Measurements from ENCODE around the gene NUP210L.

The NUP210L gene

DNA sequence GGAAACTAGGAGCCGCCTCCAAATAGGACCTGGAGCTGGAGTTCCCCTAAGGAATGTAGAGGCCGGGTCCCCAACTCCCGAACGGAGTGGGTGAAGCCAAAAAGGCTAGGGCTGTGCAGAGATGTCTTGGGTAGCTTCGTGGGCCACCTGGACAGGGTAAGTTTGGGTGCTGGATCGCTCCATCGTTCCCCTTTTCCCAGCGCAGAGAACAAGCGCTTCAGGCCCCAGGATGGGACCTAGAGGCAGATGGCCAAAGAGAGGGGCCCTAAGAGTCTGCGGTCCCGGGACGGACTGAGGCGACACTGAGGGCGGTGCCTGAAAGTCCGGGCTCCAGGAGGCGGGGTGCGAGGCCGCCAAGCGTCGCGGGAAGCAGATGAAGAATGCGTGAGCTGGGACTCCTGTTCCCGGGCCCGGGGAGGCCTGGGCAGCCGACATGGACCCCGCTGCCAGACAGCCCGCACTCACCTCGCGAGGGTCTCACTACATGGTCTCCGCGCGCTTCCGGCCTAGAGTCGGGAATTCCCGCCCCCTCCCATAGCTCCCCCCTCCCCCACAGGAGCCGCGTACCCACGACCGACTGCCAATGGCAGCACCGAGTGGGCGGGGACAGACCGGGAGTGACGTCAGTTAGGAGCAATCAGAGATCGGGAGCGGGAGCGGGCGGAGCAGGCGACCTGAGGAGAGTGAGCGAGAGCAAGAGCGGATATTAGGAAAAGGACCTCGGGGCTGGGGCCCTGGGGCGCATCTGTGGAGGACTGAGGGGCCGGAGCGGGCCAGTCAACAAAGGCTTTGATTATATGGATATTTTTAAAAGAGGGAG lies 191.6 kb downstream of the NUP210L start, which contains the start of gene SLC39A1:
SLC39A1 (minus strand) TSS at position 508 of the 820 bp plus-strand sequence. CDS start 822 bp downstream, outside the sequence.
- peaks cover 42% of the 10 kb centered on the region for H3K36me3 ChIP-seq (ENCODE audit: insufficient read depth, insufficient read length, low read length)
- H3K4me3 ChIP-seq (ENCODE audit: insufficient read length, low read depth), result peak within 1 kb of the TSS; percentile 97
- TF ChIP-seq SUZ12 (IDR thresholded peaks at IDR 0.05; ENCODE audit: extremely low read depth, insufficient read depth, insufficient read length) (no peak), YY1 (IDR thresholded peaks at IDR 0.05; ENCODE audit: insufficient read depth, insufficient read length) (no peak), ZNF274 (IDR thresholded peaks at IDR 0.05; ENCODE audit: low read depth, low read length) (no peak)
- H3K27me3 ChIP-seq (ENCODE audit: insufficient read depth, insufficient read length), result no peaks in the 10 kb centered on the region
- H3K4me1 ChIP-seq (ENCODE audit: insufficient read depth, insufficient read length), result peaks cover 11% of the 10 kb centered on the region
- DNase-seq (ENCODE audit: low read depth, low spot score), result peak; percentile 99
- no peaks in the 10 kb centered on the region for H3K9me3 ChIP-seq (ENCODE audit: insufficient read depth, low read length)
- H3K9ac ChIP-seq (ENCODE audit: insufficient read length, low read depth), result peak within 1 kb of the TSS; percentile 99

DNA sequence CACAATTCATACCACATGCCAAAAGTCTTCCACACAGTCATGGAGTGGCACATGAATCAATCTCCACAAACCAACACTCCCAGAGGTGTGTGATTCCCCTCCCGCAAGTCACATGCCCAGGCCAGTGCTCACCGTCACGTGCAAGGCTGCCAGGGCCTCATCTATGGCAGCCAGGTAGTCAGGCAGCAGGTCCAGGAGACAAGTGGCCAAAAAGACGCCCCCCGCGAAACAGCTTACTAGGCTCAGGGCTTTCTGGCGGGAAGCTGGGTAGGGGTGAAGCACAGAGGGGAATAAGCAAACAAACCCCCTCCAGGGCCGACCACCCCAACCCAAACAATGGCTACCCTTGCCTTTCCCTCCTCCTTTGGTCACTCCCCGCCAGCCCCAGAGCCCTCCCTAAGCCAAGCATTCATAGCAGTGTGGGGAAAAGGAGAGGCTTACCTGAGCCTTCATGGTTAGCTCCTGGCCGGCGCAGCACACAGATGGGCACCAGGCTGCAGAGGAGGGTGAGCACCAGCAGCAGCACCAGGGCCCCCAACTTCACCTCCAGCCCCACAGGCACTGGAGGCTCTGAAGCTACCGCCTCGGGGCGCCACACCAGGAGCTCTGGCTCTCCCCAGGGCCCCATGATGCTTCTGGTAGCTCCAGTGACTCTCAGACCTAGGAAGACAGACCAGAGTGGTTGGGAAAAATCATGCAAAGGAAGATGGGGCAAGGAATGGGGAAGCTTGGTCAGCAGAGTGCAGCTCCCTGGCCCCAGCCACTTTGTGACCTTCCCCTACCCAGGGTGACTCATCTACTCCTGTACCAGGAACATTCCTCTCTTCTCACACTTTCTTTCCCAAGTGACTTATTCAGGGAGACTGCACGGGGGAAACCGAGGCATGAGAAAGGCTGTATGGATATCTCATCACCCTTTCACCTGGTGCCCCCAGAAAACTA lies 192.5 kb downstream of the NUP210L start:
- DNase-seq (ENCODE audit: low read depth, low spot score), result no peak
- TF ChIP-seq YY1 (IDR thresholded peaks at IDR 0.05; ENCODE audit: insufficient read depth, insufficient read length) (no peak), SUZ12 (IDR thresholded peaks at IDR 0.05; ENCODE audit: extremely low read depth, insufficient read depth, insufficient read length) (no peak), ZNF274 (IDR thresholded peaks at IDR 0.05; ENCODE audit: low read depth, low read length) (no peak)
- H3K4me3 ChIP-seq (ENCODE audit: insufficient read length, low read depth), result peak overlapping the region; percentile 97
- peaks cover 11% of the 10 kb centered on the region for H3K4me1 ChIP-seq (ENCODE audit: insufficient read depth, insufficient read length)
- no peaks in the 10 kb centered on the region for H3K9me3 ChIP-seq (ENCODE audit: insufficient read depth, low read length)
- H3K36me3 ChIP-seq (ENCODE audit: insufficient read depth, insufficient read length, low read length), result peaks cover 42% of the 10 kb centered on the region
- no peaks in the 10 kb centered on the region for H3K27me3 ChIP-seq (ENCODE audit: insufficient read depth, insufficient read length)
- H3K9ac ChIP-seq (ENCODE audit: insufficient read length, low read depth), result peak overlapping the region; percentile 99

DNA sequence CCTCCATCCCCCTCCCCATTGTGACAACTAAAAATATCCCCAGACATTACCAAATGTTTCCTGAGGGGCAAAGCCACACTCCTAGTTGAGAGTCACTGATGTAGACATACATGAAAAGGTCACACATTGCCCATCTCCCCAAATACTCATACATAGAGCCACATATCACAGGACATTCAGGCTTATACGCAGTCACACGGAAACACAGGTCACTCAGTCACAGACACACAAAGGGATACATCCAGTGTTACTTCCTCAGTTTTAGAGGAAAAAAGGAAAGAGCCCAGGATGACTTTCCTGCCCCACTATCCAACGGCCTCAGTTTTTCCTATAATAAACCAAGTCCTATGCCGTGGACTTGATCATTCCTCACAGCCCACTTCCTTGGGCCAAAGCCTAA lies 193.5 kb downstream of the NUP210L start:
- H3K36me3 ChIP-seq (ENCODE audit: insufficient read depth, insufficient read length, low read length), result peaks cover 42% of the 10 kb centered on the region
- TF ChIP-seq ZNF274 (IDR thresholded peaks at IDR 0.05; ENCODE audit: low read depth, low read length) (no peak), YY1 (IDR thresholded peaks at IDR 0.05; ENCODE audit: insufficient read depth, insufficient read length) (no peak), SUZ12 (IDR thresholded peaks at IDR 0.05; ENCODE audit: extremely low read depth, insufficient read depth, insufficient read length) (no peak)
- H3K4me3 ChIP-seq (ENCODE audit: insufficient read length, low read depth), result peak overlapping the region; percentile 97
- H3K9ac ChIP-seq (ENCODE audit: insufficient read length, low read depth), result peak overlapping the region; percentile 99
- DNase-seq (ENCODE audit: low read depth, low spot score), result no peak
- no peaks in the 10 kb centered on the region for H3K9me3 ChIP-seq (ENCODE audit: insufficient read depth, low read length)
- no peaks in the 10 kb centered on the region for H3K27me3 ChIP-seq (ENCODE audit: insufficient read depth, insufficient read length)
- peaks cover 17% of the 10 kb centered on the region for H3K4me1 ChIP-seq (ENCODE audit: insufficient read depth, insufficient read length)

DNA sequence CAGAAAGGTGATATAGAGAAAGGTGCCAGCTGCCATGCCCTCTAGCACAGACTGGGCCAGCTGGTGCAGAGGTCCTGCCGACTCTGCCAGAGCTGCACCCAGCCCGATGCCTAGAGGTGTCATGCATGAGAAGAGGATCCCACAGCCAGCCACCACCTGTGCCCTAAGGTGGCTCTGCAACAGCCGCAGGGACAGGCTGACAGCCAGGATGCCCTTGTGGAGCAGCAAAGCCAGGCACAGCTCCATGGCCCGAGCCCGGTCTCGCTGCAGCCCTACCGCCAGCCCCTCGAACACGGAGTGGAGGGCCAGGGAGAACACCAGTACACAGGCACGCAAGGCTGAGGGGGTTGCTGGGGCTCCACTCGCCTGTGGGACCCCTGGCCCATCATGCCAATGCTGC lies 194.7 kb downstream of the NUP210L start:
- H3K9ac ChIP-seq (ENCODE audit: insufficient read length, low read depth), result peak overlapping the region; percentile 52
- H3K9me3 ChIP-seq (ENCODE audit: insufficient read depth, low read length), result no peaks in the 10 kb centered on the region
- peaks cover 23% of the 10 kb centered on the region for H3K4me1 ChIP-seq (ENCODE audit: insufficient read depth, insufficient read length)
- H3K27me3 ChIP-seq (ENCODE audit: insufficient read depth, insufficient read length), result no peaks in the 10 kb centered on the region
- H3K36me3 ChIP-seq (ENCODE audit: insufficient read depth, insufficient read length, low read length), result peaks cover 38% of the 10 kb centered on the region
- TF ChIP-seq YY1 (IDR thresholded peaks at IDR 0.05; ENCODE audit: insufficient read depth, insufficient read length) (no peak), SUZ12 (IDR thresholded peaks at IDR 0.05; ENCODE audit: extremely low read depth, insufficient read depth, insufficient read length) (no peak), ZNF274 (IDR thresholded peaks at IDR 0.05; ENCODE audit: low read depth, low read length) (no peak)
- H3K4me3 ChIP-seq (ENCODE audit: insufficient read length, low read depth), result no peak overlapping the region
- no peak for DNase-seq (ENCODE audit: low read depth, low spot score)

DNA sequence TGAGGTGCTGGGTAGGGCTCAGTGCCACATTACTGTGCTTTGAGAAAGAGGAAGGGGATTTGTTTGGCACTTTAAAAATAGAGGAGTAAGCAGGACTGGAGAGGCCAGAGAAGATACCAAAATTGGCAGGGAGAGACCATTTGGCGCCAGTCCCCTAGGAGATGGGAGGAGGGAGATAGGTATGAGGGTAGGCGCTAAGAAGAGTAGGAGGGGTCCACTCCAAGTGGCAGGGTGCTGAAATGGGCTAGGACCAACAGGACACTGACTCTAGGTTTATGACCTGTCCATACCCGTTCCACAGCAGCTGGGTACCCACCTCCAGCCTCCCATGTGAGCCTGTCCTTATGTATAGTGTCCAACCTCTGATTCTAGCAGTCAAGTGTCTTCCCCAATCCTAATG lies 195.4 kb downstream of the NUP210L start:
- no peaks in the 10 kb centered on the region for H3K27me3 ChIP-seq (ENCODE audit: insufficient read depth, insufficient read length)
- no peaks in the 10 kb centered on the region for H3K9me3 ChIP-seq (ENCODE audit: insufficient read depth, low read length)
- H3K4me3 ChIP-seq (ENCODE audit: insufficient read length, low read depth), result no peak overlapping the region
- H3K4me1 ChIP-seq (ENCODE audit: insufficient read depth, insufficient read length), result peaks cover 27% of the 10 kb centered on the region
- no peak for DNase-seq (ENCODE audit: low read depth, low spot score)
- no peak overlapping the region for H3K9ac ChIP-seq (ENCODE audit: insufficient read length, low read depth)
- no peak for TF ChIP-seq ZNF274 (IDR thresholded peaks at IDR 0.05; ENCODE audit: low read depth, low read length)
- TF ChIP-seq SUZ12 (IDR thresholded peaks at IDR 0.05; ENCODE audit: extremely low read depth, insufficient read depth, insufficient read length), result no peak
- no peak for TF ChIP-seq YY1 (IDR thresholded peaks at IDR 0.05; ENCODE audit: insufficient read depth, insufficient read length)
- H3K36me3 ChIP-seq (ENCODE audit: insufficient read depth, insufficient read length, low read length), result peaks cover 45% of the 10 kb centered on the region

DNA sequence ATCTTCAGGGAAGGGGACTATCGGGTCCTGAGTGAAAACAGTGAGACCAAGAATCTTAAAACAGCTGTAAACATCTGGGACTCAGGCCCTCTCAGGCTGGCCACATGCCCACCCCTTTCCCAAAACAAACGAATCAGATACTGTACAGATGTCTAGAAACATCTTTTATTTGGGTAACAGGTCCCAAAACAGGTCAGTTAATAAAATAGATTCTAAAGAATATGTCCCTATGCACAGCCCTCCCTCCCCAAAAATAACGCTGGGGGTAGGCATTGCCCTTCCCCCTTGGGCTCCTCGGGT lies 196.0 kb downstream of the NUP210L start:
- no peak overlapping the region for H3K4me3 ChIP-seq (ENCODE audit: insufficient read length, low read depth)
- H3K27me3 ChIP-seq (ENCODE audit: insufficient read depth, insufficient read length), result no peaks in the 10 kb centered on the region
- peaks cover 50% of the 10 kb centered on the region for H3K36me3 ChIP-seq (ENCODE audit: insufficient read depth, insufficient read length, low read length)
- no peak for DNase-seq (ENCODE audit: low read depth, low spot score)
- TF ChIP-seq SUZ12 (IDR thresholded peaks at IDR 0.05; ENCODE audit: extremely low read depth, insufficient read depth, insufficient read length) (no peak), ZNF274 (IDR thresholded peaks at IDR 0.05; ENCODE audit: low read depth, low read length) (no peak), YY1 (IDR thresholded peaks at IDR 0.05; ENCODE audit: insufficient read depth, insufficient read length) (no peak)
- no peak overlapping the region for H3K9ac ChIP-seq (ENCODE audit: insufficient read length, low read depth)
- H3K4me1 ChIP-seq (ENCODE audit: insufficient read depth, insufficient read length), result peaks cover 27% of the 10 kb centered on the region
- no peaks in the 10 kb centered on the region for H3K9me3 ChIP-seq (ENCODE audit: insufficient read depth, low read length)

Data from NT2/D1 (cell line).